ENCODE data around the gene STK11IP.
A peak's percentile ranks its signal among the peaks of the same experiment; 100 is the strongest.

STK11IP gene

DNA sequence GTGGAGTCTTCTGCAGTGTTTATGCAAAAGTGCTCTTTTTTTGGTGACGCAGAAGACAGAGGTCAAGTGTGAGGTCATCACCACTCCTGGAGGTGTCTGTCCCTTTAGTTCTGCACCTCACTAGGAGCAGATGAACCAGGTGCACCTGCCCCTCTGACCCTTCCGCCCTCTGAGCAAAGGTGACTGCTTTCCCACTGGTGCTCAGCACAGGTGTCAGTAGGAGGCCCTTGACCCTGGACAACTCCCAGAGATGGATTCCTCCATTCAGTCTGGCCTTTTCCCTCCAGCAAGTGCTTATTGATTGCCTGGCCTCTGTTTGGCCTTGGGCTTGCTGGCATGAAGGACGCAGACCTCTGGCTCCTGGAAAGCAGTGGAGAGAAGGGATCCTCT lies 21.1 kb downstream of the STK11IP start:
- no peak for DNase-seq

DNA sequence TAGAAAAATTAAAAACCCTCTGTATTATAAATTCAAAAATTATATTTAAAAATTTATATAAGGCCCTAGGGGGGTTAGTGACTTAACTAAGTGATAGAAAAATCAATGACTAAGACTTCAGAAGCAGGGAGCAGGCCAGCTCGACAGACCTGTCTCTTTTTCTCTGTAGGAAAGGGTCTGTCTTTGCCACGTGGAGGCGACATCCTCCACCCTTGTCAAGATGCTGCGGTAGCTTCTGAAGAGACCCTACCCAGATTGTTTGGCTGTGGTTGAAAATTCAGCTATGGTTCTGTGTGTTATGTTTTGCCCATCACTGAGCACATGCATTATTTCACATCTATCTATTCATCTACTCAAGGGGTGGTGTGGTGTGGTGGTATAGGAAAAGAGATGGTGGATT lies 21.6 kb downstream of the STK11IP start:
- DNase-seq = no peak

GRCh38 chr2:219620546-219620945 lies 22.9 kb downstream of the STK11IP start:
- no peak for DNase-seq

DNA sequence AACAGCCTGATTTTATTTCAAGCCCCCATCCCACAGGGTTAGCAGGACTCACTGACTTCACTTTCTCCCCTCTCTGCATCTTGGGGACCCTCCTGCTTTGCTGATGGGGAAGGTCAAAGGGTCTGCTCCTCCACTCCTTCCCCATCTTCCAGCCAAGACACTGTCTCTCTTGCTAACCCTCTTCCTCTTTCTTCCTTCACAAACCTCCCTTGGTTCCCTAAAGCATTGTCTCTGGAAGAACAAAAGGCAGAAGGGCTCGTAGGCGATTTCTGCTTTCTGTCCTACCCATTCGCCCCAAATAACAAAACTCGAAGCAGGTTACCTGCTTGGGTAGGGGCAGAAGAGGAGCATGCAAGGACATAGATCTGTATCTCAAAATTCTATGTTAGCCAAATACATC lies 24.3 kb downstream of the STK11IP start:
- no peak for DNase-seq

GRCh38 chr2:219622472-219622871 lies 24.8 kb downstream of the STK11IP start:
- DNase-seq = no peak

DNA sequence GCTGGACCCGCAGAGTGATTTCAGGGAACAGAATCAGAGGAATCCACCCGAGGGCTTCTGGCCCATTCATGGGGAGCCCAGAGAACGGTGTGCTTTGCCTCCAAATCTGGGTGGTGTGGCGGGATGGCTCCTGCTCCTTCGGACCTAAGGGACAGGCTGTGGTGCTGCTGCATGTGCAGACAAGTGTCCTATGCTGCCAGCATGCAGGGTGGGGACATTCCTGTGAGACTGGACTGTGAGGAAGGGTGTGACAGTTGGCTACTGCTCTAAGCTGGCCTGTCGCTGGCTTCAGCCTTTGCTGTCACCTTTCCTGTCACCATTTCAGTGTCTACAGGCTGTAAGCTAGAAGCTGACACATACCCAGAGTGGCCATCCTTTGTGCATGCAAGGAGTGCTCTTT lies 26.9 kb downstream of the STK11IP start:
- DNase-seq = no peak

- no peak for DNase-seq
Observed at GRCh38 chr2:219625179-219625578, 27.5 kb downstream of the STK11IP start.

- no peak for DNase-seq
Observed at GRCh38 chr2:219626540-219626939, 28.9 kb downstream of the STK11IP start.

- peak; percentile 50 for DNase-seq
Observed at GRCh38 chr2:219627103-219628100, 29.7 kb downstream of the STK11IP start, which contains the start of gene SLC4A3. SLC4A3 (plus strand) TSS chr2:219627630; CDS start chr2:219627993, 363 bp downstream.

DNA sequence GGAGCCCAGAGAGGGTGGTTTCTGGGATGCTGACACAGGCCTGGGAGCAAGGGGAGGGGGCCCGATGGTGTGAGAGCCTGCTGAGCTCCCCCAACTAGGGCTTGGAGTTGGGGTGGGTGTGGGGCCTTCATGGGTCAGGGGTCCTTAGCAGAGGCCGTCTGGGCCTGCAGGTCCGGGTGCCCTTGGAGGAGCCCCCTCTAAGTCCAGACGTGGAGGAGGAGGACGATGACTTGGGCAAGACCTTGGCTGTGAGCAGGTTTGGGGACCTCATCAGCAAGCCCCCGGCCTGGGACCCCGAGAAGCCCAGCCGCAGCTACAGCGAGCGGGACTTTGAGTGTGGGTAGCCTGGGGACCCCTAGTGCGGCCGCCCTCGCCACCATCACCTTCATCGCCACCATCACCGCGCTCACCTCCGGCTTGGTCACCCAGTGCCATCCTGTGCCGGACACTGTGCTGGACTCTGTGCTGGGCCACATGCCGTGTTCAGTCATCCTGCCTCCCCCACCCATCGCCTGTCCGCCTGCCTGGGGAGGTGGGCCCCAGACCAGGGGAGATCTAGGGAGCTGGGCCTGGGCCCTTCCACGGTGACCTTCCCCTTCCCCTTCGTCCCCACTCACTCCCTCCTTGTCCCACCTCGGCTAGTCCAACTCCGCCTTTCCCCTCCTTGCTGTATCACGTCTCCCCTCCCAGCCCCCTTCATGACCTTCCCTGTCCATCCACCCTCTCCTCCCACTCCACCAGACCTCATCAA lies 30.8 kb downstream of the STK11IP start:
- no peak for DNase-seq

- DNase-seq = no peak
Observed at GRCh38 chr2:219628986-219629901, 31.6 kb downstream of the STK11IP start.

GRCh38 chr2:219629976-219630695 lies 32.5 kb downstream of the STK11IP start:
- DNase-seq = peak; percentile 28

GRCh38 chr2:219630770-219631405 lies 33.2 kb downstream of the STK11IP start:
- no peak for DNase-seq

GRCh38 chr2:219631406-219631891 lies 33.8 kb downstream of the STK11IP start:
- no peak for DNase-seq

DNA sequence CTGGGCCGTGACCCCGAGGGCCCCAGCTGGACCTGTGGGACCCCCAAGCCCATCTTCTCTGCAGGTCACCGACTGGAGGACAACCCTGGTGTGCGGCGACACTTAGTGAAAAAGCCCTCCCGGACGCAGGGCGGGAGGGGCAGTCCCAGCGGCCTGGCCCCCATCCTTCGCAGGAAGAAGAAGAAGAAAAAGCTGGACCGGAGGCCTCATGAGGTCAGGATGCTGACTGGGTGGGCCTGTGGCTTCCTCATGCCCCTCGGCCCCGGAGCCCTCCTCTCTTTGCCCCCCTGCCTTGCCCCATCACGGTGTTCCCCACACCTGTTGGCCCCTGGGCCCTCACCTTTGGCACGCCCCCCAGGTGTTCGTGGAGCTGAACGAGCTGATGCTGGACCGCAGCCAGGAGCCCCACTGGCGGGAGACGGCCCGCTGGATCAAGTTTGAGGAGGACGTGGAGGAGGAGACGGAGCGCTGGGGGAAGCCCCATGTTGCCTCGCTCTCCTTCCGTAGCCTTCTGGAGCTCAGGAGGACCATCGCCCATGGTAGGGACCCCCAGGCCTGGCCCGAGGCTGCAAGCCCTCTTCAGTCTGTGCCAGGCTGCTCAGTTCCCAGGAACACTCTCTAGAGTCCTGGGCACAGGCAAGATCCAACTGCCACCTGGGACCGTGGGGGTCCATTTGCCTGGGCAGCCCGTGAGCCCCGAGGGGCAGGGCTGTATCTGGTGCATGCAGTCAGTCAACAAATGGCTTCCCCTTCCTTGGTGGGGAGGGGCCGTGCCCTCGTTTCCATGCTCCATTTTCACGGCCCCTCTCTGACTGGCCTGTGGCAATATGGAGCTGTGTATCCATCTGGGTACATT lies 34.5 kb downstream of the STK11IP start:
- no peak for DNase-seq

GRCh38 chr2:219632760-219633105 lies 35.1 kb downstream of the STK11IP start:
- no peak for DNase-seq

DNA sequence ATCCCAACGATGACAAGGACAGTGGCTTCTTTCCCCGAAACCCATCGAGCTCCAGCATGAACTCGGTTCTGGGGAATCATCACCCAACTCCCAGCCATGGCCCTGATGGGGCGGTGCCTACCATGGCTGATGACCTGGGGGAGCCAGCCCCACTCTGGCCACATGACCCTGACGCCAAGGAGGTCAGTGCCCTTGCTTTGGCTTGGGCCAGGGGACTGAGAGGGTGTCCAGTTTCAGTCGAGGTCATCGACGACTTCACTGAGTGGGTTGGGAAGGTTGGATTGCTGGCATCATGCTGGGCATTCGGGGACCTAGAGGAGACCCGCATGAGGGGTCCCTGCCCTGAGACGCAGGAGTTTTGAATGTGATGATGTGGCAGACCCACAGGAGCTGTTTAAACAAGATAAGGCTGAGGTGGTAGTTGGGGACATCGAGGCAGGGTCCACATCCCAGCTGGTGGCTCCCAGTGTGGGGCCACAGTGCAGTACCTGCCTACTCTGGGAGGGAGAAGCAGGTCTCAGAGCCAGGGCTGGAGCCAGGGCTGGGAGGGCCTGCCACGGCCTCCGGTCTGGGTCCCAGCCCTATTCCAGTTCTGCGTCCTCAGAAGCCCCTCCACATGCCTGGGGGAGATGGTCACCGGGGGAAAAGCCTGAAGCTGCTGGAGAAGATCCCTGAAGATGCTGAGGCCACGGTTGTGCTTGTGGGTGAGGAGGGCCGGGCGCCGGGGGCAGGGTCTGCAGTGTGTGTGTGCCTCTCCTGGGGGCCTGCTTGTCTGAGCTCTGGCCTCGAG lies 35.8 kb downstream of the STK11IP start:
- DNase-seq = no peak

DNA sequence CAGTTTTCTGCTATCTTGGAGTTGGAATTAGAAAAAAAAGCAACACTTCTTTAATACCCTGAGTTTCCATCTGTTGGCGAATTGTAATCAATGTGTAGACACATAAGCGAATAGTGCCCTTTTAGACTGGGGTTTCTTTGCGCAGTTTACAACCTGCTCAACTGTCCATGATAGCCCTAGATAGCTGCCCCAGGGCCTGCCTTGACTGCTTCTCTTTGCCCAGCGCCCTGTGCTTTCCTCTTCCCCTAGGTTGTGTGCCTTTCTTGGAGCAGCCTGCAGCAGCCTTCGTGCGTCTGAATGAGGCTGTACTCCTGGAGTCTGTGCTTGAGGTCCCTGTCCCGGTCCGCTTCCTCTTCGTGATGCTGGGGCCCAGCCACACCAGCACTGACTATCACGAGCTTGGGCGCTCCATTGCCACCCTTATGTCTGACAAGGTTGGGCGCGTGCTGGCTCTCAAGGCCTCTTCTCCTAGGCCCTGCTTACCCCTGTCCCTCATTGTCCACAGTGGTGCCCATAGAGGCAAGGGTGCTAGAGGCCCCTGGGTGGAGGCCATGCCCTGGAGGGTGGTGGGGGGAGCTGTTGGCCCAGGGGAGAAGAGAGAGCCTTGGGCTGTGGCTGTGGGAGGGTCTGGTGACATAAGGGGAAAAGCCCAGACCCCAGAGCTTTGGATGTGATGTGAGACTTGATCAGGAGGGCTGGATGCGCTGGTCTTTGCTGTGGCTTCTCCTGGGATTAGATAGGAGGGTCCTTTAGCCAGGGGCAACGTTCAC lies 36.7 kb downstream of the STK11IP start:
- no peak for DNase-seq

All from EL (cell line).